Caco-2 (cell line): ENCODE data around the gene KCNE4. TPM values are rescaled to one million over a fixed set of nuclear protein-coding genes. Genes with fewer than 3 reads are reported as not detected.

Experiments
- BruUV-seq: library from RNA; stranded (reverse); fragments of 400-500 nt; replicated peaks from 2 replicates; lab custom pipeline; 2021; lab: Mats Ljungman, UMichigan
- CTCF ChIA-PET: fragments of 300-600 bp; sonication (Branson Sonifier 250); formaldehyde crosslinking; loops from one replicate; lab custom pipeline; 2022; ENCODE audit warnings: antibody characterized with exemption; lab: Charles Lee
- POLR2A ChIA-PET: fragments of 300-600 bp; sonication (Branson Sonifier 250); formaldehyde crosslinking; loops from one replicate; lab custom pipeline; 2022; ENCODE audit warnings: antibody characterized with exemption; lab: Charles Lee
- DNase-seq, 2 experiments: peaks; one replicate each; pipeline versions ENCODE4 v3.0.0 to v3.0.0-alpha.2; 2020 to 2022
- H3K27me3 ChIP-seq: replicated peaks from 2 replicates; pipeline ENCODE4 v1.6.0; 2011; ENCODE audit warnings: low read length; ENCODE audit not compliant: control insufficient read depth, insufficient read depth
- H3K36me3 ChIP-seq: 2 replicates; pipeline ENCODE4 v1.5.1; 2011; ENCODE audit warnings: low read length; ENCODE audit not compliant: control insufficient read depth, insufficient read depth
- H3K4me1 ChIP-seq: fragments of 250-450 bp; sonication (Bioruptor Pico); 2 replicates; pipeline ENCODE4 v1.5.1; 2020; ENCODE audit warnings: mild to moderate bottlenecking
- H3K4me3 ChIP-seq: 2 replicates; pipeline ENCODE4 v1.5.1; 2011; ENCODE audit warnings: low read depth, mild to moderate bottlenecking, control low read depth, low read length
- H3K9me3 ChIP-seq: fragments of 250-450 bp; sonication (Bioruptor Pico); 2 replicates; pipeline ENCODE4 v1.5.1; 2020; ENCODE audit warnings: mild to moderate bottlenecking, moderate library complexity
- H3K27ac Mint-ChIP-seq: one replicate; pipeline ENCODE4 v1.8.0; 2022; ENCODE audit warnings: mixed read lengths; ENCODE audit not compliant: unreplicated experiment
- H3K27me3 Mint-ChIP-seq: one replicate; pipeline ENCODE4 v1.8.0; 2022; ENCODE audit warnings: mixed read lengths; ENCODE audit not compliant: insufficient read depth, unreplicated experiment
- H3K36me3 Mint-ChIP-seq: one replicate; pipeline ENCODE4 v1.8.0; 2022; ENCODE audit warnings: mild to moderate bottlenecking, mixed read lengths; ENCODE audit not compliant: insufficient read depth, unreplicated experiment
- H3K4me1 Mint-ChIP-seq: one replicate; pipeline ENCODE4 v1.8.0; 2022; ENCODE audit warnings: low read depth, mixed read lengths; ENCODE audit not compliant: unreplicated experiment
- H3K4me3 Mint-ChIP-seq: one replicate; pipeline ENCODE4 v1.8.0; 2022; ENCODE audit warnings: mild to moderate bottlenecking, moderate library complexity, mixed read lengths; ENCODE audit not compliant: unreplicated experiment
- H3K9me3 Mint-ChIP-seq: one replicate; pipeline ENCODE4 v1.8.0; 2022; ENCODE audit warnings: mixed read lengths; ENCODE audit not compliant: unreplicated experiment
- intact Hi-C: fragments of 100-400 bp; cut with micrococcal nuclease; formaldehyde crosslinking; loops from one replicate; pipeline ENCODE4 v1.10.0; 2022; ENCODE audit not compliant: unreplicated experiment
- total RNA-seq: library from RNA; stranded (reverse); gene quantifications from 2 replicates; pipeline ENCODE4 v1.2.3, GENCODE V29; 2022
- TF ChIP-seq, protein P1 (sequence below), 2 experiments: fragments of 200-600 bp in 1 of 2; IDR thresholded peaks; 1 replicate in 1 of 2; 2 replicates in 1 of 2; pipeline versions ENCODE4 v1.5.1 to v1.8.0; 2011 to 2022; ENCODE audit warnings: antibody characterized with exemption in 1 of 2, control low read depth in 1 of 2, inconsistent platforms in 1 of 2, low read depth in 1 of 2, low read length in 1 of 2, mild to moderate bottlenecking in 1 of 2, moderate library complexity in 1 of 2; ENCODE audit not compliant: insufficient read depth in 1 of 2, severe bottlenecking in 1 of 2, unreplicated experiment in 1 of 2

Gene KCNE4
- total RNA-seq, 1 experiment from 2014 or later: not detected

DNA sequence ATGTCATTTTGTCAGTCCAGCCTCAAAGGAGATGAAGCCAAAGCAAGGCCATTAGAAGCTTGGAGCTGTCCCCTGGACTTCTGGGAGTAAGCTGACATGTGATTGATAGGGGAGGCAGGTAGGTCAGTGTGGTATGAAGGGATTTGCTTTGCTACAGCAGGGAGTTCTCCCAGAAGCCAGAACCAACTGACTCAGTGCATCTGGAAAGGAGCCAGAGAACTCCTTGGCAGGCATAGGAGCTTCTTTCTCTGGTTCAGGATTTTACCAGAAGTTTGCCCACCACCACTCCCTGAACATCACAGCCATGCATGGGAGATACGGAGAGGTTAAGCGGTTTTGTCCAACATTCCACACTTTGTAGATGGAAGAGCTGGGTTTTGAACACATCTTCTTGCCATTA is 24.5 kb upstream of the KCNE4 start:
- H3K36me3 Mint-ChIP-seq: no peaks in the 10 kb centered on the region
- ChIA-PET CTCF (no interaction called here), POLR2A (no interaction called here)
- H3K36me3 ChIP-seq: no peaks in the 10 kb centered on the region
- H3K4me1 ChIP-seq: peaks cover 11% of the 10 kb centered on the region
- H3K4me3 Mint-ChIP-seq: no peak overlapping the region
- TF ChIP-seq, protein P1, sequence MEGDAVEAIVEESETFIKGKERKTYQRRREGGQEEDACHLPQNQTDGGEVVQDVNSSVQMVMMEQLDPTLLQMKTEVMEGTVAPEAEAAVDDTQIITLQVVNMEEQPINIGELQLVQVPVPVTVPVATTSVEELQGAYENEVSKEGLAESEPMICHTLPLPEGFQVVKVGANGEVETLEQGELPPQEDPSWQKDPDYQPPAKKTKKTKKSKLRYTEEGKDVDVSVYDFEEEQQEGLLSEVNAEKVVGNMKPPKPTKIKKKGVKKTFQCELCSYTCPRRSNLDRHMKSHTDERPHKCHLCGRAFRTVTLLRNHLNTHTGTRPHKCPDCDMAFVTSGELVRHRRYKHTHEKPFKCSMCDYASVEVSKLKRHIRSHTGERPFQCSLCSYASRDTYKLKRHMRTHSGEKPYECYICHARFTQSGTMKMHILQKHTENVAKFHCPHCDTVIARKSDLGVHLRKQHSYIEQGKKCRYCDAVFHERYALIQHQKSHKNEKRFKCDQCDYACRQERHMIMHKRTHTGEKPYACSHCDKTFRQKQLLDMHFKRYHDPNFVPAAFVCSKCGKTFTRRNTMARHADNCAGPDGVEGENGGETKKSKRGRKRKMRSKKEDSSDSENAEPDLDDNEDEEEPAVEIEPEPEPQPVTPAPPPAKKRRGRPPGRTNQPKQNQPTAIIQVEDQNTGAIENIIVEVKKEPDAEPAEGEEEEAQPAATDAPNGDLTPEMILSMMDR (IDR thresholded peaks at IDR 0.05; ENCODE audit: insufficient read depth in 1 of 2, low read depth in 1 of 2, low read length in 1 of 2, severe bottlenecking in 1 of 2, unreplicated experiment in 1 of 2): no peak
- no TSS peak for BruUV-seq
- no peak for DNase-seq
- H3K4me3 ChIP-seq: no peak overlapping the region
- H3K27ac Mint-ChIP-seq: no peak overlapping the region
- no peaks in the 10 kb centered on the region for H3K9me3 ChIP-seq
- H3K4me1 Mint-ChIP-seq: peaks cover 14% of the 10 kb centered on the region
- intact Hi-C loops: no loop called here
- H3K27me3 Mint-ChIP-seq: no peaks in the 10 kb centered on the region
- H3K27me3 ChIP-seq: no peaks in the 10 kb centered on the region
- H3K9me3 Mint-ChIP-seq: peaks cover 10% of the 10 kb centered on the region

DNA sequence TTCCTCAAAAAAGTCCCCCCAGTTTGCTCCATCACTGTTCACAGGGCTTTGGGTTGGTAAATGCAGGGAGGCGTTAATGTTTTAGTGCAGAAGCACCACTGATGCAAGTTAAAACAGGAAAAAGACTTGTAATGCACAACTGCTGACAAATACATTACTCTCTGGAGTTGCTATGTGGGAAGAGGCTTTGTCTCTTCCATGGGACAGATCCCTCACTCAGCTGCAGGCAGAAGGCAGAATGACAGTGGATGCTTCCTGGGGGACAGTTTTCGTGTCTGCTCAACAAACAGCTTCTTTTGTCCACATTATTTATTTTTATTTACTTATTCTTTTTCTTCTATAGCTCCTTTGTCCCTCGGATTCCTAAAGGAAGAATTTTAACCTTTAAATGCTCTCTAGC is 22.7 kb upstream of the KCNE4 start:
- peaks cover 11% of the 10 kb centered on the region for H3K4me1 ChIP-seq
- no peaks in the 10 kb centered on the region for H3K27me3 ChIP-seq
- no TSS peak for BruUV-seq
- no peaks in the 10 kb centered on the region for H3K9me3 ChIP-seq
- H3K27ac Mint-ChIP-seq: no peak overlapping the region
- no peaks in the 10 kb centered on the region for H3K36me3 ChIP-seq
- no peak for DNase-seq
- TF ChIP-seq, protein P1 (IDR thresholded peaks at IDR 0.05; ENCODE audit: insufficient read depth in 1 of 2, low read depth in 1 of 2, low read length in 1 of 2, severe bottlenecking in 1 of 2, unreplicated experiment in 1 of 2): no peak
- intact Hi-C loops: no loop called here
- POLR2A ChIA-PET: no interaction called here
- peaks cover 14% of the 10 kb centered on the region for H3K4me1 Mint-ChIP-seq
- H3K4me3 ChIP-seq: no peak overlapping the region
- no peak overlapping the region for H3K4me3 Mint-ChIP-seq
- CTCF ChIA-PET: no interaction called here
- H3K9me3 Mint-ChIP-seq: peaks cover 14% of the 10 kb centered on the region
- no peaks in the 10 kb centered on the region for H3K27me3 Mint-ChIP-seq
- no peaks in the 10 kb centered on the region for H3K36me3 Mint-ChIP-seq

DNA sequence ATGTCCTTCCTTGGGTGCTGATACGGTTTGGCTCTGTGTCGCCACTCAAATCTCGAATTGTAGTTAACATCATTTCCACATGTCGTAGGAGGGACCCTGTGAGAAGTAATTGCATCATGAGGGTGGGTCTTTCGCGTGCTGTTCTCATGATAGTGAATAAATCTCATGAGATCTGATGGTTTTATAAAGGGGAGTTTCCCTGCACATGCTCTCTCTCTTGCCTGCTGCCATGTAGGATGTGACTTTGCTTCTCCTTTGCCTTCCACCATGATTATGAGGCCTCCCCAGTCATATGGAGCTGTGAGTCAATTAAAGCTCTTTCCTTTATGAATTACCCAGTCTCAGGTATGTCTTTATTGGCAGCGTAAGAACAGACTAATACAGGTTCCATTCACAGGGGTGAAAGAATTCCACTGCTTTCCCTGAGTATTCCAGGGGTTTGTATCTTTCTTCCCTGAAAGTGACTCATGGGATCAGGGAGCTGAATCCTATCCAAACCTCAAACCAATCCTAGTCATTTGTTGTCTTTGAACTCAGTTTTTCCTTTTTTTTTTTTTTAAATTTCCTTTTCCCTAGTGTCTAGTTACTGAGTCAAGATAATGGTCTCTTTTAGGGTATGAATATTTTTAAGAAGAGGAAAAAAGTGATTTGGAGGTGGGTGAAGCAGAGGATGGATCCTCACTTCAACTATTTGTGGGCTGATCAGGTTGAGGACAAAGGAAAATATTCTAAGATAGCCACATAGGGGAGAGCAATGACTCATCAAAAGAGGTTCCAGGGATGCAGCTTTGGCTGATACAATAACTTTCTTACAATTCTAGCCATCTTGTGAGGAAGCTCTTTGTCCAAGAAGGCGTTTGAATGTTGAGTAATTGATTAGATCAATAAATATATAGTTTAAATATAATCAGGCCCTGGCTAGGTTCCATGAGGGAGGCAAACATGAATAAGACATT is 19.5 kb upstream of the KCNE4 start:
- DNase-seq: no peak
- ChIA-PET CTCF (no interaction called here), POLR2A (no interaction called here)
- Mint-ChIP-seq H3K27ac (no peak overlapping the region), H3K4me1 (peaks cover 12% of the 10 kb centered on the region), H3K36me3 (no peaks in the 10 kb centered on the region), H3K27me3 (no peaks in the 10 kb centered on the region), H3K4me3 (no peak overlapping the region), H3K9me3 (peaks cover 22% of the 10 kb centered on the region)
- H3K9me3 ChIP-seq: no peaks in the 10 kb centered on the region
- TF ChIP-seq, protein P1 (IDR thresholded peaks at IDR 0.05; ENCODE audit: insufficient read depth in 1 of 2, low read depth in 1 of 2, low read length in 1 of 2, severe bottlenecking in 1 of 2, unreplicated experiment in 1 of 2): no peak
- BruUV-seq: no TSS peak
- intact Hi-C loops: no loop called here
- no peaks in the 10 kb centered on the region for H3K36me3 ChIP-seq
- H3K4me3 ChIP-seq: no peak overlapping the region
- peaks cover 8% of the 10 kb centered on the region; the same call in 1 of the 2 replicates for H3K4me1 ChIP-seq
- no peaks in the 10 kb centered on the region for H3K27me3 ChIP-seq
